Endothelial cell of umbilical vein (primary cell): ENCODE results near the gene PAPPA. TPM values are rescaled to one million over a fixed set of nuclear protein-coding genes. Genes with fewer than 3 reads are reported as not detected.
A peak's percentile ranks its signal among the peaks of the same experiment; 100 is the strongest.

Experiments used
- BruUV-seq: library from RNA; stranded (reverse); fragments of 400-500 nt; replicated peaks from 2 replicates; lab custom pipeline; 2021; lab: Mats Ljungman, UMichigan
- CTCF ChIA-PET: fragments of 300-600, 350-600 bp; sonication (Branson Sonifier 250); formaldehyde crosslinking; loops from one replicate; lab custom pipeline; 2021; ENCODE audit warnings: antibody characterized with exemption, inconsistent platforms; lab: Charles Lee
- POLR2A ChIA-PET: fragments of 300-600, 350-600 bp; sonication (Branson Sonifier 250); formaldehyde crosslinking; loops from one replicate; lab custom pipeline; 2021; ENCODE audit warnings: antibody characterized with exemption, inconsistent platforms; lab: Charles Lee
- DNase-seq: peaks from one replicate; pipeline ENCODE4 v3.0.0-alpha.2; 2011; ENCODE audit warnings: low read depth, low spot score
- FAIRE-seq: peaks from 2 replicates; lab custom pipeline; 2011; peaks lifted over from hg19 to GRCh38; lab: Jason Lieb, UNC
- H2AFZ ChIP-seq: 2 replicates; pipeline ENCODE4 v1.6.0; 2012; ENCODE audit warnings: low read depth, low read length, control low read depth, inconsistent platforms
- H3K27ac ChIP-seq: 2 replicates; pipeline ENCODE4 v1.5.1; 2011; ENCODE audit warnings: low read depth, mild to moderate bottlenecking, control low read depth, low read length, moderate library complexity; ENCODE audit not compliant: insufficient read depth
- H3K27me3 ChIP-seq, 2 experiments: 2 replicates each; pipeline versions ENCODE4 v1.6.0 to v1.6.1; 2011; ENCODE audit warnings: low read length in 2 of 2, mixed read lengths in 1 of 2; ENCODE audit not compliant: control insufficient read depth in 2 of 2, insufficient read depth in 2 of 2
- H3K36me3 ChIP-seq, 2 experiments: 2 replicates in 1 of 2; 3 replicates in 1 of 2; pipeline ENCODE4 v1.5.1; 2011; ENCODE audit warnings: low read length in 2 of 2, mild to moderate bottlenecking in 1 of 2, moderate library complexity in 1 of 2; ENCODE audit not compliant: control insufficient read depth in 2 of 2, insufficient read depth in 2 of 2; ENCODE audit errors: extremely low read depth in 1 of 2
- H3K4me1 ChIP-seq: 3 replicates; pipeline ENCODE4 v1.5.1; 2011; ENCODE audit warnings: mild to moderate bottlenecking, low read length; ENCODE audit not compliant: control insufficient read depth, insufficient read depth; ENCODE audit errors: extremely low read depth
- H3K4me2 ChIP-seq: 2 replicates; pipeline ENCODE4 v1.6.1; 2011; ENCODE audit warnings: low read length, control low read depth, mixed read lengths; ENCODE audit not compliant: insufficient read depth
- H3K4me3 ChIP-seq, 3 experiments: fragments of 200-600 bp in 1 of 3; sonication (generic), shearing (Covaris generic) in 1 of 3; replicated peaks in 1 of 3; 2 replicates each; pipeline ENCODE4 v1.5.1; 2011 to 2016; ENCODE audit warnings: control low read depth in 3 of 3, low read length in 3 of 3, mild to moderate bottlenecking in 2 of 3, inconsistent platforms in 1 of 3, low read depth in 1 of 3, moderate library complexity in 1 of 3; ENCODE audit not compliant: insufficient read depth in 1 of 3
- H3K79me2 ChIP-seq: 2 replicates; pipeline ENCODE4 v1.6.0; 2012; ENCODE audit warnings: low read length, inconsistent platforms; ENCODE audit not compliant: control insufficient read depth, insufficient read depth
- H3K9ac ChIP-seq: replicated peaks from 2 replicates; pipeline ENCODE3; 2011; ENCODE audit warnings: low read length, control low read depth; ENCODE audit not compliant: insufficient read depth; ENCODE audit errors: extremely low read depth
- H3K9me1 ChIP-seq: replicated peaks from 3 replicates; pipeline ENCODE4 v1.6.0; 2011; ENCODE audit warnings: mild to moderate bottlenecking, low read length; ENCODE audit not compliant: control insufficient read depth, insufficient read depth; ENCODE audit errors: extremely low read depth
- H3K9me3 ChIP-seq: replicated peaks from 2 replicates; pipeline ENCODE4 v1.5.1; 2012; ENCODE audit warnings: low read length, inconsistent platforms; ENCODE audit not compliant: control insufficient read depth, insufficient read depth
- H4K20me1 ChIP-seq: replicated peaks from 2 replicates; pipeline ENCODE3; 2011; ENCODE audit warnings: mild to moderate bottlenecking, low read length; ENCODE audit not compliant: control insufficient read depth, insufficient read depth; ENCODE audit errors: extremely low read depth
- CTCF ChIP-seq, 2 donors: IDR thresholded peaks; 1 replicate in 1 of 2; 2 replicates in 1 of 2; pipeline ENCODE4 v1.5.1; 2011; ENCODE audit warnings: low read length in 2 of 2, mild to moderate bottlenecking in 2 of 2, moderate library complexity in 2 of 2, control low read depth in 1 of 2, inconsistent platforms in 1 of 2, low read depth in 1 of 2; ENCODE audit not compliant: insufficient read depth in 1 of 2; ENCODE audit errors: extremely low read depth in 1 of 2
- FOS ChIP-seq: IDR thresholded peaks from 2 replicates; pipeline ENCODE4 v1.6.1; 2011; ENCODE audit warnings: mild to moderate bottlenecking, low read length, moderate library complexity, borderline replicate concordance; ENCODE audit not compliant: insufficient read depth
- JUN ChIP-seq: IDR thresholded peaks from 2 replicates; pipeline ENCODE4 v1.6.1; 2011; ENCODE audit warnings: borderline replicate concordance, low read depth; ENCODE audit not compliant: insufficient read length, insufficient read depth
- MAX ChIP-seq: IDR thresholded peaks from 2 replicates; pipeline ENCODE4 v1.6.1; 2011; ENCODE audit not compliant: insufficient read depth, insufficient read length
- POLR2A ChIP-seq: IDR thresholded peaks from 2 replicates; pipeline ENCODE4 v1.6.1; 2012; ENCODE audit warnings: low read depth, mild to moderate bottlenecking, control low read depth, low read length
- dilution Hi-C: fragments of 300-500 bp; cut with MboI; formaldehyde crosslinking; loops from one replicate; pipeline ENCODE4 v1.15.0; 2019; ENCODE audit warnings: low sequenced_read_pairs; ENCODE audit not compliant: extremely low pct_ligation_motif_present
- intact Hi-C: fragments of 100-400 bp; cut with micrococcal nuclease; formaldehyde crosslinking; loops from one replicate; pipeline ENCODE4 v1.10.0; 2022
- polyA plus RNA-seq, 4 experiments: library from polyadenylated mRNA; depleted of rRNA in 3 of 4; stranded (reverse) in 3 of 4; unstranded in 1 of 4; fragments of >200 nt; gene quantifications; 2 replicates each; pipeline versions ENCODE4 v1.2.1 to v1.2.3, GENCODE V29; 2011 to 2012; ENCODE audit warnings: missing spikeins in 1 of 4
- total RNA-seq: library from RNA; stranded (reverse); gene quantifications from 2 replicates; pipeline ENCODE4 v1.2.3, GENCODE V29; 2021

Gene PAPPA
- total and polyA plus RNA-seq, 2 donors (not counting 3 experiments of a cell fraction or from before 2014, with no cell fraction given): 0.13 to 0.41 TPM

- no peak overlapping the region for H3K27ac ChIP-seq
- no peaks in the 10 kb centered on the region for H3K36me3 ChIP-seq
- H3K9me1 ChIP-seq: no peaks in the 10 kb centered on the region
- CTCF ChIA-PET: no interaction called here
- H3K27me3 ChIP-seq: no peaks in the 10 kb centered on the region
- POLR2A ChIA-PET: no interaction called here
- no peak overlapping the region for H3K4me2 ChIP-seq
- FAIRE-seq: no peak
- H3K9me3 ChIP-seq: no peaks in the 10 kb centered on the region
- H3K9ac ChIP-seq: no peak overlapping the region
- no peaks in the 10 kb centered on the region for H3K4me1 ChIP-seq
- DNase-seq: no peak
- H2AFZ ChIP-seq: no peak overlapping the region
- dilution Hi-C loops: no loop called here
- H3K79me2 ChIP-seq: no peaks in the 10 kb centered on the region
- TF ChIP-seq POLR2A (no peak), JUN (no peak), MAX (no peak), CTCF (IDR thresholded peaks at IDR 0.05; ENCODE audit: extremely low read depth in 1 of 2, insufficient read depth in 1 of 2, low read depth in 1 of 2, low read length in 2 of 2) (no peak)
- H4K20me1 ChIP-seq: no peaks in the 10 kb centered on the region
- intact Hi-C loops: no loop called here
- BruUV-seq: no TSS peak
- no peak overlapping the region for H3K4me3 ChIP-seq
These were observed 97.8 kb downstream of the PAPPA start for GRCh38 chr9:116251366-116251765.

GRCh38 chr9:116260531-116260930 is 106.9 kb downstream of the PAPPA start:
- Histone ChIP-seq H3K4me3 (no peak overlapping the region), H3K9ac (no peak overlapping the region), H3K36me3 (no peaks in the 10 kb centered on the region), H3K9me1 (no peaks in the 10 kb centered on the region), H3K27me3 (no peaks in the 10 kb centered on the region), H3K9me3 (no peaks in the 10 kb centered on the region), H3K79me2 (no peaks in the 10 kb centered on the region), H3K27ac (no peak overlapping the region), H4K20me1 (no peaks in the 10 kb centered on the region), H2AFZ (no peak overlapping the region), H3K4me2 (no peak overlapping the region), H3K4me1 (no peaks in the 10 kb centered on the region)
- FAIRE-seq (no peak), DNase-seq (no peak)
- TF ChIP-seq FOS (peak; percentile 35), POLR2A (no peak)
- dilution Hi-C loops: no loop called here
- CTCF ChIA-PET: no interaction called here
- POLR2A ChIA-PET: no interaction called here
- intact Hi-C loops: no loop called here
- BruUV-seq: no TSS peak
